ENCODE data around the gene TMEM190.

Gene TMEM190

GRCh38 chr19:55389386-55390317 is 13.0 kb downstream of the TMEM190 start:
- no peak for DNase-seq (ENCODE audit: low read depth)
- no peak for TF ChIP-seq CTCF (conservative IDR thresholded peaks at IDR 0.05; ENCODE audit: low read length)
- H3K4me3 ChIP-seq (ENCODE audit: low read length) = no peak overlapping the region

GRCh38 chr19:55390461-55390880 is 13.8 kb downstream of the TMEM190 start:
- no peak overlapping the region for H3K4me3 ChIP-seq (ENCODE audit: low read length)
- no peak for TF ChIP-seq CTCF (conservative IDR thresholded peaks at IDR 0.05; ENCODE audit: low read length)
- DNase-seq (ENCODE audit: low read depth) = no peak

GRCh38 chr19:55391191-55391670 is 14.6 kb downstream of the TMEM190 start:
- TF ChIP-seq CTCF (conservative IDR thresholded peaks at IDR 0.05; ENCODE audit: low read length) = no peak
- no peak for DNase-seq (ENCODE audit: low read depth)
- no peak overlapping the region for H3K4me3 ChIP-seq (ENCODE audit: low read length)

GRCh38 chr19:55391702-55392615 is 15.3 kb downstream of the TMEM190 start:
- DNase-seq (ENCODE audit: low read depth) = peak; percentile 44
- TF ChIP-seq CTCF (conservative IDR thresholded peaks at IDR 0.05; ENCODE audit: low read length) = no peak
- H3K4me3 ChIP-seq (ENCODE audit: low read length) = no peak overlapping the region

- no peak for TF ChIP-seq CTCF (conservative IDR thresholded peaks at IDR 0.05; ENCODE audit: low read length)
- H3K4me3 ChIP-seq (ENCODE audit: low read length) = no peak overlapping the region
Observed at GRCh38 chr19:55392820-55393761, 16.5 kb downstream of the TMEM190 start.

GRCh38 chr19:55398200-55398925 is 21.7 kb downstream of the TMEM190 start:
- no peak for TF ChIP-seq CTCF (conservative IDR thresholded peaks at IDR 0.05; ENCODE audit: low read length)
- H3K4me3 ChIP-seq (ENCODE audit: low read length) = no peak overlapping the region
- DNase-seq (ENCODE audit: low read depth) = no peak

More at GRCh38 chr19:55392820-55393761, 16.5 kb downstream of the TMEM190 start:
- no peak for DNase-seq (ENCODE audit: low read depth)

Measured in AG10803 (cell line).